Measurements from ENCODE around the gene PPP5C. TPM values are rescaled to one million over a fixed set of nuclear protein-coding genes. Genes with fewer than 3 reads are reported as not detected.

PPP5C gene
- total RNA-seq, 2 experiments from 2014 or later = 105 to 118 TPM

DNA sequence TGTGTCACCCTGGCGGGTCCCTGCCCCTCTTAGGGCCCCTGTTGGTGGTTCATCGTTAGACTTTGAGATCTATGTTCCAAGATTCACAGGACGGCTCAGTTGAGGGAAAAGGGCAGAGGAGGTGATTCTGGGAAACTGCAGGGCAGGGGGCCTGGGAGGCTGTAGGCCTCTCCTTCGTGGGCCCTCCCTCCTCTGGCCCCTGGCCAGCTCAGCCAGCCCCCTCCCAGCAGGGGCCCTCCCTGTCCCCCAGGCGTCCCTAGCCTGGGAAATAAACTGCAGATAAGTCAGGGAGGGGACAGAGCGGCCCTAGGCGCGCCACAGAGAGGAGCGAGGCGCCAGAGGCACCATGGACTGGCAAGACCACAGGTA, 43.6 kb upstream of the PPP5C start:
- H2AFZ ChIP-seq (ENCODE audit: low read length) = no peak overlapping the region
- CTCF ChIA-PET (ENCODE audit: unreplicated experiment) = no interaction called here

DNA sequence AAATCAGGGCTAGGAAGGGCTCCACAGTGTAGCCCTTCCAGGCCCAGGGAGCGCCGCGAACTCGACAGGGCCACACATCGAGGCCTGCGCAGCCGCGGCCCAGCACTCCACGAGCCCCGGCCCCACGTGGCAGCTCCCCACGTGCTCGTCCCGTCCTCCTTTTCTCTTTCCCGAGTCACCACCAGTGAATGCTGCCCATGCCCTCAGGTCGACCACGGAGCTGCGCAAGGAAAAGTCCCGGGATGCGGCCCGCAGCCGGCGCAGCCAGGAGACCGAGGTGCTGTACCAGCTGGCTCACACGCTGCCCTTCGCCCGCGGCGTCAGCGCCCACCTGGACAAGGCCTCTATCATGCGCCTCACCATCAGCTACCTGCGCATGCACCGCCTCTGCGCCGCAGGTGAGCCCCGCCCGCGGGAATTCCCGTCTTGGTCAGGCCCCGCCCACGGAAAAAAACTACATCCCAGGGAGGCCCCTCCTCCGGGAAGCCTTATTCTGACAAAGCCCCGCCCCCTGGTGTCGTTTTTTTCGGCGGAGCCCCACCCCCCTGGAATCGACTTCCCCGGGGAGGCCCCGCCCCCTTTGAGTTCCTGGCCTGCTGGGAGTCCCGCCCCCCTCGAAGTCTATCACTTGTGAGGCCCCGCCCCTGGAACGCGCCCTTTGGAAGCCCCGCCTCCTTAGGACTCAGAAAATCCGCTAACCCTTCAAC, 43.0 kb upstream of the PPP5C start:
- Histone ChIP-seq H3K4me1 (ENCODE audit: insufficient read depth, low read length, poor library complexity, severe bottlenecking) (no peaks in the 10 kb centered on the region), H3K9me2 (ENCODE audit: insufficient read depth, low read length) (no peaks in the 10 kb centered on the region), H3K4me2 (ENCODE audit: low read length) (no peak overlapping the region), H3K27ac (ENCODE audit: low read depth, low read length, poor library complexity, severe bottlenecking) (no peak overlapping the region), H3K79me2 (ENCODE audit: insufficient read depth, low read depth, low read length) (no peaks in the 10 kb centered on the region), H3K9me3 (ENCODE audit: low read length) (no peaks in the 10 kb centered on the region), H4K20me1 (ENCODE audit: insufficient read depth, low read length) (no peaks in the 10 kb centered on the region), H3K4me3 (ENCODE audit: low read depth, low read length, poor library complexity, severe bottlenecking) (no peak overlapping the region), H2AFZ (ENCODE audit: low read length) (no peak overlapping the region), H3K36me3 (ENCODE audit: insufficient read depth, low read length) (no peaks in the 10 kb centered on the region)
- ChIA-PET CTCF (ENCODE audit: unreplicated experiment) (no interaction called here), POLR2A (interaction anchor here (0.6 kb wide), 1 partner anchor 1199 kb away, joined by 3 read pairs; no protein-coding TSS in a partner anchor)
- TF ChIP-seq, protein P1, sequence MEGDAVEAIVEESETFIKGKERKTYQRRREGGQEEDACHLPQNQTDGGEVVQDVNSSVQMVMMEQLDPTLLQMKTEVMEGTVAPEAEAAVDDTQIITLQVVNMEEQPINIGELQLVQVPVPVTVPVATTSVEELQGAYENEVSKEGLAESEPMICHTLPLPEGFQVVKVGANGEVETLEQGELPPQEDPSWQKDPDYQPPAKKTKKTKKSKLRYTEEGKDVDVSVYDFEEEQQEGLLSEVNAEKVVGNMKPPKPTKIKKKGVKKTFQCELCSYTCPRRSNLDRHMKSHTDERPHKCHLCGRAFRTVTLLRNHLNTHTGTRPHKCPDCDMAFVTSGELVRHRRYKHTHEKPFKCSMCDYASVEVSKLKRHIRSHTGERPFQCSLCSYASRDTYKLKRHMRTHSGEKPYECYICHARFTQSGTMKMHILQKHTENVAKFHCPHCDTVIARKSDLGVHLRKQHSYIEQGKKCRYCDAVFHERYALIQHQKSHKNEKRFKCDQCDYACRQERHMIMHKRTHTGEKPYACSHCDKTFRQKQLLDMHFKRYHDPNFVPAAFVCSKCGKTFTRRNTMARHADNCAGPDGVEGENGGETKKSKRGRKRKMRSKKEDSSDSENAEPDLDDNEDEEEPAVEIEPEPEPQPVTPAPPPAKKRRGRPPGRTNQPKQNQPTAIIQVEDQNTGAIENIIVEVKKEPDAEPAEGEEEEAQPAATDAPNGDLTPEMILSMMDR (conservative IDR thresholded peaks at IDR 0.05; ENCODE audit: low read length) = no peak
- TF ChIP-seq EZH2phosphoT487 (IDR thresholded peaks at IDR 0.05; ENCODE audit: borderline replicate concordance, low read depth, low read length) = no peak
- no TSS peak for BruUV-seq (replicated peaks)
- no peak for DNase-seq (ENCODE audit: low spot score)
- intact Hi-C loops (cut with micrococcal nuclease; ENCODE audit: unreplicated experiment) = no loop called here

More for the DNA sequence above, 43.6 kb upstream of the PPP5C start:
- Histone ChIP-seq H3K36me3 (ENCODE audit: insufficient read depth, low read length) (no peaks in the 10 kb centered on the region), H3K79me2 (ENCODE audit: insufficient read depth, low read depth, low read length) (no peaks in the 10 kb centered on the region), H3K27ac (ENCODE audit: low read depth, low read length, poor library complexity, severe bottlenecking) (no peak overlapping the region), H4K20me1 (ENCODE audit: insufficient read depth, low read length) (no peaks in the 10 kb centered on the region), H3K9me3 (ENCODE audit: low read length) (no peaks in the 10 kb centered on the region), H3K9me2 (ENCODE audit: insufficient read depth, low read length) (no peaks in the 10 kb centered on the region), H3K4me1 (ENCODE audit: insufficient read depth, low read length, poor library complexity, severe bottlenecking) (no peaks in the 10 kb centered on the region), H3K4me3 (ENCODE audit: low read depth, low read length, poor library complexity, severe bottlenecking) (no peak overlapping the region), H3K4me2 (ENCODE audit: low read length) (no peak overlapping the region)
- intact Hi-C loops (cut with micrococcal nuclease; ENCODE audit: unreplicated experiment) = no loop called here
- no TSS peak for BruUV-seq (replicated peaks)
- POLR2A ChIA-PET = no interaction called here
- TF ChIP-seq EZH2phosphoT487 (IDR thresholded peaks at IDR 0.05; ENCODE audit: borderline replicate concordance, low read depth, low read length) = no peak
- TF ChIP-seq, protein P1 (conservative IDR thresholded peaks at IDR 0.05; ENCODE audit: low read length) = no peak
- DNase-seq (ENCODE audit: low spot score) = no peak

DNA sequence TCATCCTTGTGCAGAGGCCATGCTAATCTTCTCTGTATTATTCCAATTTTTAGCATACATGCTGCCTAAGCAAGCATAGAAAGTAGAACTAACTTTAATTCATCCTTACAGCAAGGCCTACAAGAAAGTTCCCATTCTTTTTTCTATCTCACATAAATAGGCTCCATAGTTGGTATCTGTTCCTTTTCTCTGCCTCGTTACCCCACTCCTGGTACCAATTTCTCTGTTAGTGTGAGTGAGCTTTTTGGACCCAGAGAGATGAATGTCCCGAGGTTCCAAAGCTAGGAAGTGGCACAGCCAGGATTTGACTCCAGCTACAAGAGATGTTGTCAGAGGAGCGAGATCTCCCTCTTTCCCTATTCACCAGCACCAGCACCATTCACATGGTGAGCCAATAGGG, 40.4 kb upstream of the PPP5C start:
- BruUV-seq (replicated peaks) = no TSS peak
- H3K79me2 ChIP-seq (ENCODE audit: insufficient read depth, low read depth, low read length) = no peaks in the 10 kb centered on the region
- CTCF ChIA-PET (ENCODE audit: unreplicated experiment) = no interaction called here

More for the DNA sequence above, 40.4 kb upstream of the PPP5C start:
- H3K36me3 ChIP-seq (ENCODE audit: insufficient read depth, low read length) = no peaks in the 10 kb centered on the region
- intact Hi-C loops (cut with micrococcal nuclease; ENCODE audit: unreplicated experiment) = no loop called here
- no peaks in the 10 kb centered on the region for H3K4me1 ChIP-seq (ENCODE audit: insufficient read depth, low read length, poor library complexity, severe bottlenecking)
- no peak overlapping the region for H3K4me3 ChIP-seq (ENCODE audit: low read depth, low read length, poor library complexity, severe bottlenecking)
- no peak for DNase-seq (ENCODE audit: low spot score)
- no peak overlapping the region for H2AFZ ChIP-seq (ENCODE audit: low read length)
- TF ChIP-seq EZH2phosphoT487 (IDR thresholded peaks at IDR 0.05; ENCODE audit: borderline replicate concordance, low read depth, low read length) = no peak
- TF ChIP-seq, protein P1 (conservative IDR thresholded peaks at IDR 0.05; ENCODE audit: low read length) = no peak
- POLR2A ChIA-PET = no interaction called here
- H3K4me2 ChIP-seq (ENCODE audit: low read length) = no peak overlapping the region
- no peak overlapping the region for H3K27ac ChIP-seq (ENCODE audit: low read depth, low read length, poor library complexity, severe bottlenecking)
- H3K9me3 ChIP-seq (ENCODE audit: low read length) = no peaks in the 10 kb centered on the region
- H4K20me1 ChIP-seq (ENCODE audit: insufficient read depth, low read length) = no peaks in the 10 kb centered on the region
- no peaks in the 10 kb centered on the region for H3K9me2 ChIP-seq (ENCODE audit: insufficient read depth, low read length)

Data from OCI-LY7 (cell line).